BJ (cell line): Measurements from ENCODE around the gene HTR3B. TPM values are rescaled to one million over a fixed set of nuclear protein-coding genes. Genes with fewer than 3 reads are reported as not detected.
"Not testable (repeated sequence)": the region's sequence is repeated elsewhere in the genome, so short reads cannot be mapped to it uniquely, and the experiment has no call there.

Experiments used
- CTCF ChIA-PET: fragments of 350-600 bp; formaldehyde crosslinking; extraction: SDS; loops from one replicate; lab custom pipeline; 2021; ENCODE audit warnings: antibody characterized with exemption, inconsistent platforms; lab: Yijun Ruan, JAX
- POLR2A ChIA-PET: fragments of 300-600 bp; sonication (Branson Sonifier 250); formaldehyde crosslinking; extraction: SDS; loops from one replicate; lab custom pipeline; 2021; ENCODE audit warnings: antibody characterized with exemption; lab: Charles Lee
- DNase-seq: peaks from one replicate; pipeline ENCODE4 v3.0.0-alpha.2; 2011; ENCODE audit warnings: low read depth
- H3K27me3 ChIP-seq: 2 replicates; pipeline ENCODE4 v1.6.0; 2011; ENCODE audit warnings: low read length; ENCODE audit not compliant: control insufficient read depth, insufficient read depth
- H3K36me3 ChIP-seq: 2 replicates; pipeline ENCODE4 v1.5.1; 2011; ENCODE audit warnings: low read length; ENCODE audit not compliant: control insufficient read depth, insufficient read depth
- H3K4me3 ChIP-seq: 2 replicates; pipeline ENCODE4 v1.5.1; 2011; ENCODE audit warnings: low read depth, mild to moderate bottlenecking, control low read depth, low read length
- polyA plus RNA-seq: library from polyadenylated mRNA; depleted of rRNA; stranded (reverse); fragments of >200 nt; gene quantifications from 2 replicates; pipeline ENCODE4 v1.2.3, GENCODE V29; 2011
- TF ChIP-seq, protein P1 (sequence below): IDR thresholded peaks from 2 replicates; pipeline ENCODE4 v1.5.1; 2011; ENCODE audit warnings: low read depth, mild to moderate bottlenecking, control low read depth, inconsistent platforms, low read length, moderate library complexity; ENCODE audit not compliant: insufficient read depth

HTR3B gene
- polyA plus RNA-seq, 1 experiment, result not detected

DNA sequence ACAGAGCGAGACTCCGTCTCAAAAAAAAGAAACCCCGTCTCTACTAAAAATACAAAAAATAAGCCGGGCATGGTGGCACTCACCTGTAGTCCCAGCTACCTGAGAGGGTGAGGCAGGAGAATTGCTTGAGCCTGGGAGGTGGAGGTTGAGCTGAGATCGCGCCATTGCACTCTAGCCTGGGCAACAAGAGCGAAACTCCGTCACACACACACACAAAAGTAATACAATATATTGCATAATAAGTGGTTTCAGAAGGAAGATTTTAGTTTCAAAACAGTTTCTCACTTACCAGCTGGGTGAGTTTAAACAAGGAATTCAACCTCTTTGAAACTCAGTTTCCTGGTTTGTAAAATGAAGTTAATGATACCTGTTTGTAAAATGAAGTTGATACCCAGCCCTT lies 37.7 kb downstream of the HTR3B start:
- ChIA-PET POLR2A (no interaction called here), CTCF (no interaction called here)
- Histone ChIP-seq H3K27me3 (no peaks in the 10 kb centered on the region), H3K36me3 (no peaks in the 10 kb centered on the region), H3K4me3 (no peak overlapping the region)
- TF ChIP-seq, protein P1, sequence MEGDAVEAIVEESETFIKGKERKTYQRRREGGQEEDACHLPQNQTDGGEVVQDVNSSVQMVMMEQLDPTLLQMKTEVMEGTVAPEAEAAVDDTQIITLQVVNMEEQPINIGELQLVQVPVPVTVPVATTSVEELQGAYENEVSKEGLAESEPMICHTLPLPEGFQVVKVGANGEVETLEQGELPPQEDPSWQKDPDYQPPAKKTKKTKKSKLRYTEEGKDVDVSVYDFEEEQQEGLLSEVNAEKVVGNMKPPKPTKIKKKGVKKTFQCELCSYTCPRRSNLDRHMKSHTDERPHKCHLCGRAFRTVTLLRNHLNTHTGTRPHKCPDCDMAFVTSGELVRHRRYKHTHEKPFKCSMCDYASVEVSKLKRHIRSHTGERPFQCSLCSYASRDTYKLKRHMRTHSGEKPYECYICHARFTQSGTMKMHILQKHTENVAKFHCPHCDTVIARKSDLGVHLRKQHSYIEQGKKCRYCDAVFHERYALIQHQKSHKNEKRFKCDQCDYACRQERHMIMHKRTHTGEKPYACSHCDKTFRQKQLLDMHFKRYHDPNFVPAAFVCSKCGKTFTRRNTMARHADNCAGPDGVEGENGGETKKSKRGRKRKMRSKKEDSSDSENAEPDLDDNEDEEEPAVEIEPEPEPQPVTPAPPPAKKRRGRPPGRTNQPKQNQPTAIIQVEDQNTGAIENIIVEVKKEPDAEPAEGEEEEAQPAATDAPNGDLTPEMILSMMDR, result no peak
- no peak for DNase-seq

DNA sequence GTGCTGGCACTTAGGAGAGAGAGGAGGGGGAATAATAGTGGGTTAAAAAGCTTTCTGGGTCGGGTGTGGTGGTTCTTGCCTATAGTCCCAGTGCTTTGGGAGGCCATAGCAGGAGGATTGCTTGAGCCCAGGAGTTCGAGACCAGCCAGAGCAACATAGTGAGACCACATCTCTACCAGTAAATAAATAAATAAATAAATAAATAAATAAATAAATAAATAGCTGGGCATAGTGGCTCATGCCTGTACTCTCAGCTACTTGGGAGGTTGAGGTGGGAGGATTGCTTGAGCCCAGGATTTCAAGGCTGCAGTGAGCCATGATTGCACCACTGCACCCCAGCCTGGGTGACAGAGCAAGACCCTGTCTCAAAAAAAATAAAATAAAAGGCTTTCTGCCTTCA lies 41.6 kb downstream of the HTR3B start:
- POLR2A ChIA-PET, H3K27me3 ChIP-seq, DNase-seq, H3K4me3 ChIP-seq, CTCF ChIA-PET, H3K36me3 ChIP-seq: not testable (repeated sequence)

DNA sequence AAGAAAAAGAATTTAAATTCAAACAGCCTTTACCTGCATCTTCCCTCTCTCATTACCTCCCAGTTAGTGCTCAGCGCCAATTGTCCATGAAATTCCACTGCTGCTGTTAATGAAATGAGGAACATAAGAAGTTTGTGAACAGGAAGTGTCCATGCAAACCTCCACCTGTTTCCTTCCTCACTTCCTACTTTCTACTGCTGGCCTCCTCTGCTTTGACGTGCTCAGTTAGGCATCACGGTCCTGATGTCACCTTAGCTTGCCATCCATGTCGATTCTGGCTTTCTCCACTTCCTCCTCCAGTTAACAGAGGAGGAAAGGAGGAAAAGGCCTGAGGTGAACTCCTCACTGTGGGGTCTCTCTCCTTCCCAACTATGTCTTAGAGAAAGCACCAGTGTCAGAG lies 43.4 kb downstream of the HTR3B start:
- H3K27me3 ChIP-seq, result no peaks in the 10 kb centered on the region; the same call in 1 of the 2 replicates
- TF ChIP-seq, protein P1, result no peak
- H3K36me3 ChIP-seq, result no peaks in the 10 kb centered on the region
- CTCF ChIA-PET, result no interaction called here
- POLR2A ChIA-PET, result no interaction called here
- DNase-seq, result no peak
- no peak overlapping the region for H3K4me3 ChIP-seq

DNA sequence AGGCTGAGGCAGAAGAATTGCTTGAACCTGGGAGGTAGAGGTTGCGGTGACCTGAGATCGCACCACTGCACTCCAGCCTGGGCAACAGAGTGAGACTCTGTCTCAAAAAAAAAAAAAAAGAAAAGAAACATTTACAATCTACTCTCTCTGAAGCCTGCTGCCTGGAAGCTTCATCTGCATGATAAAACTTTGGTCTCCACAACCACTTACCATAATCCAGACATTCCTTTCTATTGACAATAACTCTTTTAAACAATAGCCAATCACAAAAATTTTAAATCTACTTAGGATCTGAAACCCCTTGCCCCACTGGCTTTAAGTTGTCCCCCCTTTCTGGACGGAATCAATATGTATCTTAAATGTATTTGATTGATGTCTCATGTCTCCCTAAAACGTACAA lies 45.3 kb downstream of the HTR3B start:
- no peaks in the 10 kb centered on the region for H3K36me3 ChIP-seq
- DNase-seq, result no peak
- ChIA-PET CTCF (interaction anchor here (0.6 kb wide), 1 partner anchor 56 kb away, joined by 3 read pairs; no protein-coding TSS in a partner anchor), POLR2A (no interaction called here)
- H3K4me3 ChIP-seq, result no peak overlapping the region
- TF ChIP-seq, protein P1, result no peak
- no peaks in the 10 kb centered on the region; the same call in 1 of the 2 replicates for H3K27me3 ChIP-seq

DNA sequence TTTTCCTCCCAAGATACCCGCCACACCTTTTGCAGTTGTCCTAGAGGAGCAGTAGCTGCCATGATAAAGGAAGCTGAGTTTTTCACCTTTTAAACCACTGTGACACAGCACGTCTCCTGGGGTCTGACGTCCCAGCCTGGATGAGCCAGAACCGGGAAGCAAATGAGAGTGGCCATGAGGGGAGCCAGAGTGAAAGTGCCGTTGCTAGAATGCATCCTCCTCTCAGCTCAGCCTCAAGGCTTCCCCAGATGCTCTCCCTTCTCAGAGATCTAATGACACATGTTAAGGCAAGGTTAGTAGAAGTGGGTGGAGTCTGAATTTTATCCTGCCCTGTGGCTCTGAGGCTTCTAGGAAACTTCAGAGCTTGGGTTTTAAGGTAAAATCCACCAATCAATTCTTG lies 46.9 kb downstream of the HTR3B start:
- CTCF ChIA-PET, result interaction anchor here (0.6 to 1.6 kb wide), 2 partner anchors 55 to 61 kb away, joined by 3 to 4 read pairs; no protein-coding TSS in a partner anchor
- DNase-seq, result no peak
- H3K4me3 ChIP-seq, result no peak overlapping the region
- no peaks in the 10 kb centered on the region for H3K36me3 ChIP-seq
- POLR2A ChIA-PET, result no interaction called here
- no peaks in the 10 kb centered on the region; the same call in 1 of the 2 replicates for H3K27me3 ChIP-seq
- TF ChIP-seq, protein P1, result no peak

DNA sequence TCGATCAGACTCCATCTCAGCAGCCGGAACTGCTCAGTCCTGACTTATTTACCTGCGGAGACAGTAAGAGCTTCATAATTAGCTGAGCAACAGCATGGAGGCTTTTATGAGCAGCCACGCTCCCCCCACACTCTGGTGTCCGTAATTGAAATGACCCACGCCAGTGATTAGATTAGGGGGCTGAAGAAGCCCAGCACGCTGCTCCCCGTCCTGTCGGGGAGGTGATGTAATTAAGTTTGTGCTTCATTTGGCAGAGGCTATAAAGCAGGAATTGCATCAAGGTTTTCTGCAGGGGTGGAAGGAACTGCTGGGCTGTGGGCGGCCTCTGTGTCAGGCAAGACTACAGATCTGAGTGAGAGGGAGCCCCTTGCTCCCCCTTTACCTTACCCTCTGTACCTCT lies 47.5 kb downstream of the HTR3B start:
- no peak overlapping the region for H3K4me3 ChIP-seq
- H3K27me3 ChIP-seq, result no peaks in the 10 kb centered on the region; the same call in 1 of the 2 replicates
- POLR2A ChIA-PET, result no interaction called here
- no peak for DNase-seq
- CTCF ChIA-PET, result interaction anchor here (1.6 kb wide), 1 partner anchor 55 kb away, joined by 4 read pairs; no protein-coding TSS in a partner anchor
- TF ChIP-seq, protein P1, result no peak
- H3K36me3 ChIP-seq, result no peaks in the 10 kb centered on the region
